SH-SY5Y (cell line): ENCODE data around the gene RNF115.

Source experiments
- GATA2 ChIP-seq: IDR thresholded peaks from 2 replicates; pipeline ENCODE4 v1.6.1; 2011; ENCODE audit warnings: mild to moderate bottlenecking, low read depth, low read length
- GATA3 ChIP-seq: IDR thresholded peaks from 2 replicates; pipeline ENCODE4 v1.6.1; 2011; ENCODE audit warnings: low read depth, mild to moderate bottlenecking, low read length, moderate library complexity

Gene RNF115

GRCh38 chr1:145795257-145795881 lies 28.5 kb downstream of the RNF115 start:
- no peak for TF ChIP-seq GATA2
- no peak for TF ChIP-seq GATA3

DNA sequence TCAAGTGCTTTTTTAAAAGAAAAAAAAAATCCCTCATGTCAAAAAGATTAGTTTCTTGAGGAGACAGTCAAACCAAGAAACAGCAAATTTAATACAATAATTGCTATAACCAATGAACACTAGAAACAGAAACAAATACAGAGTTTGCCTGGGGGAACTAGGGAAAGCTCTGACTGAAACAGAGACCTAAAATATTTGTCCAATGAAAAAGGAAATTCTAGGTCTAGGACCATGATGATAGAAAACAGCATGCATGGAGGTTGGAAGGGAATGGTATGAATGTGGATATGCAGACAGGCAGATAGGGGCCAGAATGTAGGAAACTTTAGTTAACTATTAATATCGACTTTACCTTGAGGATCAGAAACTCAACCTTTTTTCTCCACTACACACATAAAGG lies 31.4 kb downstream of the RNF115 start:
- TF ChIP-seq GATA2 = no peak
- TF ChIP-seq GATA3 = no peak

DNA sequence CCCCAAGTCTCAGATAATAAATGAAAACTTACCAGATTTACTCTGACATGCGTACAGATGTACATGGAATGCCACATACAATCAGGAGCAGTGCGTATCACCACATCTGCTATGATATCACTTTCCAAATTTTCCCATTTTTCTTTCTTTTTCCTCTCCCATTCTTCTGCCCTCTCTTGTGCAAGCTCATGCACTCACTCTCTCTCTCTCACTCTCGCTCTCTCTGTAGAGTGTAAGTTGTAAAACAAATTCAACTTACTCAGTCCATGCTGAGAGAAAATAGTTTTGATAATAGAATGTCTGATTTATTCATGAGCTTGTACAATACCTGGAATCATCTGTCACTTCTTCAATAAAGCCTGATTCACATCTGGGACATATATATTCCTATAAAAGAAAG lies 35.3 kb downstream of the RNF115 start:
- no peak for TF ChIP-seq GATA3

- TF ChIP-seq GATA2 (no peak), GATA3 (no peak)
Observed at GRCh38 chr1:145786271-145786670, 37.6 kb downstream of the RNF115 start.

DNA sequence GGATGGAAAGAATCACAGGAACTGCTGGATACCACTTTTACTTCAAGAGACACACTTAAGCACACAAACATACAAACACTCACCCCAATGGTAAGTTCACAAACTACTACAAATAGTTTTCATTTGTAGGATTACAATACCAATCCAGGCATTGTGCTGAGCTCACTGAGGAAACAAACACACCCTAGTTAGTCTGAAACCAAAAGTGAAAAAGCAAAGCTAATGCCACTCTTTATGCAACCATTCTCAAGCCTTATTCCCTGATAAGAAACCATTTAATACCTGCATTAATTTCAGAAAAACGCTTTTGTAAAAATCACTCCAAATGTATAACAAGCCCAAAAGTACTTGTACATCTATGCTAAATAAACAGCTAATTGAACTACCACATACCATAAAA lies 38.3 kb downstream of the RNF115 start:
- TF ChIP-seq GATA3 = no peak
- TF ChIP-seq GATA2 = no peak

DNA sequence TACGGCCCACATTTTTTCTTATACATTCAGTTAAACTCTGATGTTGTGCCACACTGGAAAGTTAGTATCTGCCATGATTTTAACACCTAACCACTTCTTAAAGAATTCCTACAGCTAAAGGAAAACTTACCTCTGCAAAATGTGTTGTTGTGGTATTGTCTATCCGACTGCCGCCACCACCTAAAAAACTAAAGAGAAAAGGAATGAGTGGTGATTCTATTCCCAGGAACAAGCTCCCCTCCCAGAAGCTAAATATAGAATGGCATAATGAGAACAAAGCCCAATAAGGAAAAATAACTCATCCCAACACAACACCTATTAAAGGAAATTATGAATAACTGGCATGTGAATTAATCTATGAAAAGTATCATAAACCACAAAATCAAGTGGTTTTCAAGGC lies 39.5 kb downstream of the RNF115 start:
- TF ChIP-seq GATA2 (no peak), GATA3 (no peak)

DNA sequence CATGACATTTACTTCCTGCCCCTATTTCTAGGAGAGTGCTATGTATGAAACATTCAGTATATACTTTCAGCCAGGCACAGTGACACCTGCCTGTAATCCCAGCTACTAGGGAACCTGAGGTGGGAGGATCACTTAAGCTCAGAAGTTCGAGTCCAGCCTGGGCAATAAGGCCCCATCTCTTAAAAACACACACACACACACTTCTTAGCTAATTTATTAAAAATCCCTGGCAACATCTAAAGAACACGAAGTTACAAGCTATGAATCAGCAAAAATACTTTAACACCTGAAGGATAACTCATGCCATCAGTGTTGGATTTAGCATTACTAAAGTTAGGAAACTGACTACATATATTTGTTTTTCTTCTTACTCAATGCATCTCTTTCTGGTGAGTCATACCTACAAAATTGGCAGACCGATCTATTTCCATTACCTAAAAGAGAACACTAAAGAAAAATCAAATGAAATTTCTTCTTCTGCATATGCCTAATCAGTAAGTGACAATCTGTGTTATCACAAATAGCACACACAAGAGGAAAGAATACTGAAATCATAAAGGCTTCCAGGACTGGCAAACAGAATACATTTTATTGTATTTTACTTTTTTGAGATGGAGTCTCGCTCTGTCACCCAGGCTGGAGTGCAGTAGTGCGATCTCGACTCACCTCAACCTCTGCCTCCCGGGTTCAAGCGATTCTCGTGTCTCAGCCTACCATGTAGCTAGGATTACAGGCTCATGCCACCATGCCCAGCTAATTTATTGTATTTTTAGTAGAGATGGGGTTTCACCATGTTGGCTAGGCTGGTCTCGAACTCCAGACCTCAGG lies 41.4 kb downstream of the RNF115 start:
- TF ChIP-seq GATA2 (no peak), GATA3 (no peak)

DNA sequence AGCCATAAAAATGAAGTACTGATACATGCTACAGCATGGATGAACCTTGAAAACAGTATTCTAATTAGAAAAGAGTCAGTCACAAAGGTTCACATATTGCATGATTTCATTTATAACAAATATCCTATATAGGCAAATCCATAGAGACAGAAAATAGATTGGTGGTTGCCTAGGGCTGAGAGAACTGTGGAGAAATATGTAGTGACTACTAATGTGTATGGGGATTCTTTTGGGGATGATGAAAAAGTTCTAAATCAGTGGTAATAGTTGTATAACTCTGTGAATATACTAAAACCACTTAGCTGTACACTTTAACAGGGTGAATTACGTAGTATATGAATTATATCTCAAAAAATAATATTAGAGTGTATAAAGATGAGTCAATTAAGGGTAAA lies 45.8 kb downstream of the RNF115 start:
- TF ChIP-seq GATA3 (no peak), GATA2 (no peak)

DNA sequence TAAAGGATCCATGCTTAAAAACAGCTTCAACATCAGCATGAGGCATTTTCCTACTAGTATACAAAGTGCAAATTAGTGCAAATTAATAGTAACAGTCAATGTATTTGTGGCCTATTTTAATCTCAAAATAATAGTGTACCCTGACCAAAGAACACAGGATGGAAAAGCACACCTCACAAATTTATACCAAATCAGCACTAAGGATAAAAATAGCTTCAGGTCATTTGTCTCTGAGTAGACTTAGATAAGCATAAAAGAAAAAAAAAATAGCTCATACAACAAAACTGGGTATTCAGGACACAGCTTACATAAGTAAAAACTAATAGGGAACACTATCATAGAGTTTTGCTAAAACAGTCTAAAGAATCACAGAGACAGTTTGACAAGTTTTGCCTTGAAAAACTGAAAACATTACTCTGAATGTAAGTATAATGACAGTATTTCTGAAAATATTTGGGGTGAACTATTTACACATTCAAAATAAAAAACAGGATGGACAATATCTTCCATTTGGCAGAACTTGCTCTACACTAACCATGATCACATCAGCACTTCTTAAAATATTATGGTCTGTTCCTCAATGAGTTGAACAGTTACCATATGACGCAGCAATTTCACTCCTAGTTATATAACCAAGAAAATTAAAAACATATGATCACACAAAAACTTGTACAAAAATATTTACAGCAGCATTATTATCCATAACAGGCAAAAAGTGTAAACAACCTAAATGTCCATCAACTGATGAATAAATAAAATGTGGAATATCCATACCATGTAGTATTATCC lies 46.3 kb downstream of the RNF115 start:
- no peak for TF ChIP-seq GATA3
- TF ChIP-seq GATA2 = no peak

DNA sequence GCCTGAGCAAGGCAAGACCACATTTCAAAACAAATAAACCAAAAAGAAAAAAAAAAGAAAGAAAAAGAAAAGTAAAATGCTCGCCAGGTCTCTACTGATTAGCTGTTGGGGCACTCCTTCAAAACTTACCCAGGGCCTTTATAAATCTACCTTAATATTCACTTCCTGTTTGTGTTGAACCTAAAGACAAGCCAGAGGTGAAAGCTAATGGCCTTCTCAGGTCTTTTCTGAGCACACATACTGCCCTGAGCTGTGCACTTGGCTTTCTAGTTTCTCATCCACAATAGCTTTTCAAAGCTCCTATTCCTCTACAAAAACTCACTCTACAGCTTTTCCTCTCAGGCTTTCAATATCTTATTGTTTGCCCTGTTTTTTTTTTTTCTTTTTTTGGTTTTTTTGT lies 50.5 kb downstream of the RNF115 start:
- no peak for TF ChIP-seq GATA2
- TF ChIP-seq GATA3 = no peak

- TF ChIP-seq GATA3 (no peak), GATA2 (no peak)
Observed at GRCh38 chr1:145771056-145771455, 52.8 kb downstream of the RNF115 start.

DNA sequence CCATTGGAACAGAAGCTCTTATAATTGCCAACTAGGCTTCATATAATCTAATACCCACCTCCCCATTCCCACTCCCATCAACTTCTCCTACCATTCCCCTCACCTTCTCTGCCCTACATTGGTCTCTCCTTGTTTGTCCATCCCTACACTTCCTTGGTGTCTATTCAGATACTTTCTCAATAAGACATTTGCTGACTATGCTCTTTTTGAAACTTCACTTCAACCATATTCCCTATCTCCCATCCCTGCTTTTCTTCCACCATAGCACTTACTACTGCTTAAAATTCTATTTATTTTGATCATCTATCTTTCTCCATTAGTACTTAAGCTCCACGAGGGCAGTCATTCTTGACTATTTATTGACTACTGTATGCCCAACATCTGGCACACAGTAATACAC lies 64.2 kb downstream of the RNF115 start:
- no peak for TF ChIP-seq GATA3
- no peak for TF ChIP-seq GATA2

GRCh38 chr1:145758575-145758974 lies 65.3 kb downstream of the RNF115 start:
- TF ChIP-seq GATA2 (no peak), GATA3 (no peak)

DNA sequence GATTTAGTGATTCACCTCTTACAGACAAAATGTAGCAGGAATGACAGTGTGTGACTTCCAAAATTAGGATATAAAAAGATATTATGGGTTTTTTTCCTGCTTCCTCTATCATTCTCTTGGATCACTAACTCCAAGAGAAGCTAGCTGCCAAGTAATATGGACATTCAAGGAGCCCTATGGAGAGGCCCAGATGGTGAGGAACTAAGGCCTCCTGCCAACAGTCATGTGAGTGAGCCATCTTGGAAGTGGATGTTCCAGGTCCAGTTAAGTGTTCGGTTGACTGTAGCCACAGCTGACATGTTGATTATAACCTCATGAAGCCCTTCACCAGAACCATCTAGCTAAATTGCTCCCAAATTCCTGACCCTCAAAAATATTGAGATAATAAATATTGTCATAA lies 65.8 kb downstream of the RNF115 start:
- TF ChIP-seq GATA3 = no peak
- no peak for TF ChIP-seq GATA2

- no peak for TF ChIP-seq GATA3
- TF ChIP-seq GATA2 = no peak
Observed at GRCh38 chr1:145757420-145757819, 66.5 kb downstream of the RNF115 start.
